GM12878 (cell line): ENCODE results near the gene EID1.

Source experiments
- BMI1 ChIP-seq: fragments of 450-650 bp; IDR thresholded peaks from 2 replicates; pipeline ENCODE4 v1.6.1; 2016; ENCODE audit warnings: mild to moderate bottlenecking, moderate library complexity, borderline replicate concordance
- NR2C1 ChIP-seq: fragments of 450-650 bp; IDR thresholded peaks from 2 replicates; pipeline ENCODE4 v1.6.1; 2017; ENCODE audit warnings: antibody characterized with exemption, mild to moderate bottlenecking, moderate library complexity
- SUPT20H ChIP-seq: IDR thresholded peaks from 2 replicates; pipeline ENCODE4 v1.6.1; 2011; ENCODE audit warnings: low read depth, mild to moderate bottlenecking, low read length, moderate library complexity, borderline replicate concordance; ENCODE audit not compliant: control insufficient read depth
- TF ChIP-seq, protein P1 (sequence below): fragments of 450-650 bp; IDR thresholded peaks from 2 replicates; pipeline ENCODE4 v1.6.1; 2017; ENCODE audit warnings: mild to moderate bottlenecking, moderate library complexity
- TF ChIP-seq, protein P2 (sequence below), 3 experiments: IDR thresholded peaks in 2 of 3; conservative IDR thresholded peaks in 1 of 3; 2 replicates each; pipeline ENCODE4 v1.5.1; 2011; ENCODE audit warnings: low read depth in 3 of 3, low read length in 3 of 3, mild to moderate bottlenecking in 3 of 3, control low read depth in 2 of 3, moderate library complexity in 2 of 3, inconsistent platforms in 1 of 3, mixed read lengths in 1 of 3; ENCODE audit not compliant: control insufficient read depth in 2 of 3, insufficient read depth in 1 of 3; ENCODE audit errors: extremely low read depth in 1 of 3

DNA sequence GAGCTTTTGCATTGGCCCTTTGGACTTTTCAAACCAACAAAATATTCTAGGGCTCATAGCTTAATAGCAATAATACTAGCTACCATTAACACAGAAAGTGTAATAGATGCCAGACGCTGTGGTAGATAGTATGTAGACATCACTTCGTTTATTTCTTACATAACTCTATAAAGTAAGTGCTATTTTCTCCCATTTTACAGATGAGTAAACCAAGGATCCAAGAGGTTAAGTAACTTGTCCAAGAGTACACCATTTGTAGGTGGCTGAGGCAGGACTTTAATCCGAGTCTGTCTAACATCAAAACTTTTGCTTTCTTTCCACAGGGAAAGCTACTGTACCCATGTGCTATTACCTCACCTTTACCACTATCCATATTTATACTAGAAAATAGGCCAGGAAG is 12.0 kb downstream of the EID1 start:
- TF ChIP-seq, protein P1, sequence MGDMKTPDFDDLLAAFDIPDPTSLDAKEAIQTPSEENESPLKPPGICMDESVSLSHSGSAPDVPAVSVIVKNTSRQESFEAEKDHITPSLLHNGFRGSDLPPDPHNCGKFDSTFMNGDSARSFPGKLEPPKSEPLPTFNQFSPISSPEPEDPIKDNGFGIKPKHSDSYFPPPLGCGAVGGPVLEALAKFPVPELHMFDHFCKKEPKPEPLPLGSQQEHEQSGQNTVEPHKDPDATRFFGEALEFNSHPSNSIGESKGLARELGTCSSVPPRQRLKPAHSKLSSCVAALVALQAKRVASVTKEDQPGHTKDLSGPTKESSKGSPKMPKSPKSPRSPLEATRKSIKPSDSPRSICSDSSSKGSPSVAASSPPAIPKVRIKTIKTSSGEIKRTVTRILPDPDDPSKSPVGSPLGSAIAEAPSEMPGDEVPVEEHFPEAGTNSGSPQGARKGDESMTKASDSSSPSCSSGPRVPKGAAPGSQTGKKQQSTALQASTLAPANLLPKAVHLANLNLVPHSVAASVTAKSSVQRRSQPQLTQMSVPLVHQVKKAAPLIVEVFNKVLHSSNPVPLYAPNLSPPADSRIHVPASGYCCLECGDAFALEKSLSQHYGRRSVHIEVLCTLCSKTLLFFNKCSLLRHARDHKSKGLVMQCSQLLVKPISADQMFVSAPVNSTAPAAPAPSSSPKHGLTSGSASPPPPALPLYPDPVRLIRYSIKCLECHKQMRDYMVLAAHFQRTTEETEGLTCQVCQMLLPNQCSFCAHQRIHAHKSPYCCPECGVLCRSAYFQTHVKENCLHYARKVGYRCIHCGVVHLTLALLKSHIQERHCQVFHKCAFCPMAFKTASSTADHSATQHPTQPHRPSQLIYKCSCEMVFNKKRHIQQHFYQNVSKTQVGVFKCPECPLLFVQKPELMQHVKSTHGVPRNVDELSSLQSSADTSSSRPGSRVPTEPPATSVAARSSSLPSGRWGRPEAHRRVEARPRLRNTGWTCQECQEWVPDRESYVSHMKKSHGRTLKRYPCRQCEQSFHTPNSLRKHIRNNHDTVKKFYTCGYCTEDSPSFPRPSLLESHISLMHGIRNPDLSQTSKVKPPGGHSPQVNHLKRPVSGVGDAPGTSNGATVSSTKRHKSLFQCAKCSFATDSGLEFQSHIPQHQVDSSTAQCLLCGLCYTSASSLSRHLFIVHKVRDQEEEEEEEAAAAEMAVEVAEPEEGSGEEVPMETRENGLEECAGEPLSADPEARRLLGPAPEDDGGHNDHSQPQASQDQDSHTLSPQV: no peak
- no peak for TF ChIP-seq SUPT20H
- TF ChIP-seq, protein P2, sequence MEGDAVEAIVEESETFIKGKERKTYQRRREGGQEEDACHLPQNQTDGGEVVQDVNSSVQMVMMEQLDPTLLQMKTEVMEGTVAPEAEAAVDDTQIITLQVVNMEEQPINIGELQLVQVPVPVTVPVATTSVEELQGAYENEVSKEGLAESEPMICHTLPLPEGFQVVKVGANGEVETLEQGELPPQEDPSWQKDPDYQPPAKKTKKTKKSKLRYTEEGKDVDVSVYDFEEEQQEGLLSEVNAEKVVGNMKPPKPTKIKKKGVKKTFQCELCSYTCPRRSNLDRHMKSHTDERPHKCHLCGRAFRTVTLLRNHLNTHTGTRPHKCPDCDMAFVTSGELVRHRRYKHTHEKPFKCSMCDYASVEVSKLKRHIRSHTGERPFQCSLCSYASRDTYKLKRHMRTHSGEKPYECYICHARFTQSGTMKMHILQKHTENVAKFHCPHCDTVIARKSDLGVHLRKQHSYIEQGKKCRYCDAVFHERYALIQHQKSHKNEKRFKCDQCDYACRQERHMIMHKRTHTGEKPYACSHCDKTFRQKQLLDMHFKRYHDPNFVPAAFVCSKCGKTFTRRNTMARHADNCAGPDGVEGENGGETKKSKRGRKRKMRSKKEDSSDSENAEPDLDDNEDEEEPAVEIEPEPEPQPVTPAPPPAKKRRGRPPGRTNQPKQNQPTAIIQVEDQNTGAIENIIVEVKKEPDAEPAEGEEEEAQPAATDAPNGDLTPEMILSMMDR (IDR thresholded peaks at IDR 0.05 in 2 of 3, conservative IDR thresholded peaks at IDR 0.05 in 1 of 3; ENCODE audit: control insufficient read depth in 2 of 3, extremely low read depth in 1 of 3, insufficient read depth in 1 of 3, low read depth in 3 of 3, low read length in 3 of 3): no peak
- TF ChIP-seq NR2C1: no peak
- no peak for TF ChIP-seq BMI1
